ENCODE data around the gene SGPP2. TPM values are rescaled to one million over a fixed set of nuclear protein-coding genes. Genes with fewer than 3 reads are reported as not detected.
"Not testable (repeated sequence)": the region's sequence is repeated elsewhere in the genome, so short reads cannot be mapped to it uniquely, and the experiment has no call there.

Gene SGPP2
- polyA plus RNA-seq, 3 donors = not detected

DNA sequence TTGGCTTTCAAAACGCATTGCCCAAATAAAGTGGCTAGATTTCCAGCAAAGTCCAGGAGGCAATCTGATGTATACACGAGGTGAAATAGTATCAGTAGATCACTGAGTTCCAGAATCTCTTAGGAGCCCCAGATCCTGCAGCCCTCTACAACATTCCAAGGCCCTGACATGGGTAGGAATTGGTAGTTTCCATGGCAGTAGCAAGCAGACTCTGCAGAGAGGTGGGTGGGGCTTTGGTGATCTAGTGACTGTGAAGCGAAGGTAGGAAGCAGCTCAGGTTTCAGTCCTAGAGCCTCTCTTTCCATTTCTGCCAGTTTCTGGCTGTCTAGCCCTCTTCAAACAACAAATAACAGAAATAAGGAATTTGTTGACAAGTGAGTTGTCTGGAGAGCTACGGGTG, 13.8 kb upstream of the SGPP2 start:
- no peak overlapping the region for H3K4me3 ChIP-seq (replicated peaks in 1 of 3; ENCODE audit: low read depth in 2 of 3, low read length in 3 of 3)
- DNase-seq = no peak
- H3K9ac ChIP-seq (ENCODE audit: insufficient read depth, low read length, poor library complexity, severe bottlenecking) = no peak overlapping the region
- H3K36me3 ChIP-seq (replicated peaks in 1 of 2; ENCODE audit: control insufficient read depth in 1 of 2, insufficient read depth in 2 of 2, low read length in 2 of 2) = no peaks in the 10 kb centered on the region
- no peaks in the 10 kb centered on the region for H3K36me3 Mint-ChIP-seq
- no peak overlapping the region for H3K27ac ChIP-seq (ENCODE audit: low read depth in 1 of 2, low read length in 2 of 2)
- H3K4me1 Mint-ChIP-seq = peaks cover 2% of the 10 kb centered on the region
- H3K4me3 Mint-ChIP-seq = no peak overlapping the region
- H3K27me3 Mint-ChIP-seq (ENCODE audit: low read depth in 3 of 3) = no peaks in the 10 kb centered on the region
- peaks cover 5 to 21% (median 13%) of the 10 kb centered on the region in 7 donors for H3K9me3 Mint-ChIP-seq
- TF ChIP-seq, protein P1, sequence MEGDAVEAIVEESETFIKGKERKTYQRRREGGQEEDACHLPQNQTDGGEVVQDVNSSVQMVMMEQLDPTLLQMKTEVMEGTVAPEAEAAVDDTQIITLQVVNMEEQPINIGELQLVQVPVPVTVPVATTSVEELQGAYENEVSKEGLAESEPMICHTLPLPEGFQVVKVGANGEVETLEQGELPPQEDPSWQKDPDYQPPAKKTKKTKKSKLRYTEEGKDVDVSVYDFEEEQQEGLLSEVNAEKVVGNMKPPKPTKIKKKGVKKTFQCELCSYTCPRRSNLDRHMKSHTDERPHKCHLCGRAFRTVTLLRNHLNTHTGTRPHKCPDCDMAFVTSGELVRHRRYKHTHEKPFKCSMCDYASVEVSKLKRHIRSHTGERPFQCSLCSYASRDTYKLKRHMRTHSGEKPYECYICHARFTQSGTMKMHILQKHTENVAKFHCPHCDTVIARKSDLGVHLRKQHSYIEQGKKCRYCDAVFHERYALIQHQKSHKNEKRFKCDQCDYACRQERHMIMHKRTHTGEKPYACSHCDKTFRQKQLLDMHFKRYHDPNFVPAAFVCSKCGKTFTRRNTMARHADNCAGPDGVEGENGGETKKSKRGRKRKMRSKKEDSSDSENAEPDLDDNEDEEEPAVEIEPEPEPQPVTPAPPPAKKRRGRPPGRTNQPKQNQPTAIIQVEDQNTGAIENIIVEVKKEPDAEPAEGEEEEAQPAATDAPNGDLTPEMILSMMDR (IDR thresholded peaks at IDR 0.05) = no peak
- H3K4me2 ChIP-seq (replicated peaks; ENCODE audit: extremely low read depth, low read length, poor library complexity, severe bottlenecking) = no peak overlapping the region
- no peaks in the 10 kb centered on the region for H3K27me3 ChIP-seq (ENCODE audit: control insufficient read depth in 2 of 2, insufficient read depth in 2 of 2, low read length in 2 of 2)
- no peaks in the 10 kb centered on the region for H3K79me2 ChIP-seq (ENCODE audit: insufficient read depth, low read length)
- intact Hi-C loops (cut with micrococcal nuclease) = no loop called here
- peaks cover 0 to 8% of the 10 kb centered on the region in 2 donors for H3K9me3 ChIP-seq (replicated peaks in 1 of 2; ENCODE audit: control insufficient read depth in 1 of 2, insufficient read depth in 1 of 2, low read length in 2 of 2)
- no peak overlapping the region for H3K27ac Mint-ChIP-seq
- 100% methylated on average over 1 of the region's 4 CpGs for WGBS (ENCODE audit: insufficient coverage)
- no peaks in the 10 kb centered on the region for H4K20me1 ChIP-seq (ENCODE audit: insufficient read depth, low read length)
- H2AFZ ChIP-seq (ENCODE audit: insufficient read depth, low read depth, low read length, poor library complexity, severe bottlenecking) = no peak overlapping the region
- no peaks in the 10 kb centered on the region for H3K4me1 ChIP-seq (ENCODE audit: control insufficient read depth in 1 of 2, insufficient read depth in 2 of 2, low read length in 2 of 2)

DNA sequence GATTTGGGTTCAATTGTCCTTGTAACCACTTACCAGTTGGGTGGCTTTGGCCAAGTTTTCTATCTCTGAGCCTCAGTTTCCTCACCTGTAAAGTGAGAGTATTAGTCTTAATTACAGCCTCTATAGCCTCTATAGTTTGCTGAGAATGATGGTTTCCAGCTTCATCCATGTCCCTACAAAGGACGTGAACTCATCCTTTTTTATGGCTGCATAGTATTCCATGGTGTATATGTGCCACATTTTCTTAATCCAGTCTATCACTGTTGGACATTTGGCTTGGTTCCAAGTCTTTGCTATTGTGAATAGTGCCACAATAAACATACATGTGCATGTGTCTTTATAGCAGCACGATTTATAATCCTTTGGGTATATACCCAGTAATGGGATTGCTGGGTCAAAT, 12.0 kb upstream of the SGPP2 start:
- H3K4me1 ChIP-seq (ENCODE audit: control insufficient read depth in 1 of 2, insufficient read depth in 2 of 2, low read length in 2 of 2); H3K4me1 Mint-ChIP-seq; H3K4me2 ChIP-seq (replicated peaks; ENCODE audit: extremely low read depth, low read length, poor library complexity, severe bottlenecking); intact Hi-C loops (cut with micrococcal nuclease); H3K27ac ChIP-seq (ENCODE audit: low read depth in 1 of 2, low read length in 2 of 2); H3K27me3 Mint-ChIP-seq (ENCODE audit: low read depth in 3 of 3); H3K36me3 Mint-ChIP-seq; DNase-seq; H3K9ac ChIP-seq (ENCODE audit: insufficient read depth, low read length, poor library complexity, severe bottlenecking); H3K79me2 ChIP-seq (ENCODE audit: insufficient read depth, low read length); H3K4me3 Mint-ChIP-seq; H3K27me3 ChIP-seq (ENCODE audit: control insufficient read depth in 2 of 2, insufficient read depth in 2 of 2, low read length in 2 of 2); H3K36me3 ChIP-seq (replicated peaks in 1 of 2; ENCODE audit: control insufficient read depth in 1 of 2, insufficient read depth in 2 of 2, low read length in 2 of 2); H4K20me1 ChIP-seq (ENCODE audit: insufficient read depth, low read length); H3K27ac Mint-ChIP-seq; H3K4me3 ChIP-seq (replicated peaks in 1 of 3; ENCODE audit: low read depth in 2 of 3, low read length in 3 of 3); H2AFZ ChIP-seq (ENCODE audit: insufficient read depth, low read depth, low read length, poor library complexity, severe bottlenecking): not testable (repeated sequence)
- H3K9me3 ChIP-seq (replicated peaks in 1 of 2; ENCODE audit: control insufficient read depth in 1 of 2, insufficient read depth in 1 of 2, low read length in 2 of 2) = peaks cover 5 to 11% of the 10 kb centered on the region in 2 donors
- WGBS (ENCODE audit: insufficient coverage) = no CpG with 5 or more reads among the region's 2 CpGs
- H3K9me3 Mint-ChIP-seq = peaks cover 12 to 30% (median 18%) of the 10 kb centered on the region in 7 donors
